CD4-positive, alpha-beta memory T cell (primary cell): ENCODE measurements around the gene TPK1. TPM values are rescaled to one million over a fixed set of nuclear protein-coding genes. Genes with fewer than 3 reads are reported as not detected.
"Not testable (repeated sequence)": the region's sequence is repeated elsewhere in the genome, so short reads cannot be mapped to it uniquely, and the experiment has no call there.

Experiments used
- CTCF ChIA-PET: fragments of 350-600 bp; sonication (Branson Sonifier 250); formaldehyde crosslinking; loops from one replicate; lab custom pipeline; 2021; ENCODE audit warnings: inconsistent platforms; ENCODE audit not compliant: partially characterized antibody; lab: Charles Lee
- POLR2A ChIA-PET: fragments of 350-600 bp; sonication (Branson Sonifier 250); formaldehyde crosslinking; loops from one replicate; lab custom pipeline; 2021; ENCODE audit not compliant: partially characterized antibody; lab: Charles Lee
- DNase-seq, 5 donors: peaks; one replicate each; pipeline versions ENCODE4 v3.0.0 to v3.0.0-alpha.2; 2020 to 2022; ENCODE audit warnings: mixed read lengths in 1 of 5
- H3K27ac ChIP-seq: one replicate; pipeline ENCODE4 v1.7.0; 2013; ENCODE audit warnings: low read depth, low read length
- H3K27me3 ChIP-seq: 2 replicates; pipeline ENCODE4 v1.7.0; 2013; ENCODE audit warnings: mild to moderate bottlenecking, low read length, moderate library complexity; ENCODE audit not compliant: insufficient read depth
- H3K36me3 ChIP-seq: 2 replicates; pipeline ENCODE4 v1.7.0; 2013; ENCODE audit warnings: mild to moderate bottlenecking, low read length, moderate library complexity; ENCODE audit not compliant: insufficient read depth
- H3K4me1 ChIP-seq: 2 replicates; pipeline ENCODE4 v1.7.0; 2013; ENCODE audit warnings: mild to moderate bottlenecking, low read length, moderate library complexity; ENCODE audit not compliant: insufficient read depth
- H3K4me3 ChIP-seq, 2 donors: one replicate each; pipeline ENCODE4 v1.7.0; 2013; ENCODE audit warnings: low read length in 2 of 2, mild to moderate bottlenecking in 1 of 2
- H3K9me3 ChIP-seq, 2 donors: one replicate each; pipeline ENCODE4 v1.7.0; 2013; ENCODE audit warnings: low read length in 2 of 2, control low read depth in 1 of 2; ENCODE audit not compliant: control insufficient read depth in 1 of 2
- H3K27ac Mint-ChIP-seq, 7 donors: one replicate each; pipeline ENCODE4 v1.8.0; 2020 to 2021; ENCODE audit warnings: mixed read lengths in 7 of 7, mild to moderate bottlenecking in 6 of 7, inconsistent platforms in 3 of 7, moderate library complexity in 3 of 7
- H3K27me3 Mint-ChIP-seq, 2 donors: one replicate each; pipeline ENCODE4 v1.8.0; 2020 to 2021; ENCODE audit warnings: mixed read lengths in 2 of 2
- H3K36me3 Mint-ChIP-seq, 2 donors: one replicate each; pipeline ENCODE4 v1.8.0; 2020 to 2021; ENCODE audit warnings: mixed read lengths in 2 of 2, inconsistent platforms in 1 of 2, mild to moderate bottlenecking in 1 of 2
- H3K4me1 Mint-ChIP-seq, 4 donors: one replicate each; pipeline ENCODE4 v1.8.0; 2020 to 2021; ENCODE audit warnings: mixed read lengths in 4 of 4, mild to moderate bottlenecking in 1 of 4
- H3K4me3 Mint-ChIP-seq, 8 donors: one replicate each; pipeline ENCODE4 v1.8.0; 2020 to 2021; ENCODE audit warnings: mixed read lengths in 8 of 8, mild to moderate bottlenecking in 7 of 8, moderate library complexity in 6 of 8, inconsistent platforms in 3 of 8
- H3K9me3 Mint-ChIP-seq, 8 donors: one replicate each; pipeline ENCODE4 v1.8.0; 2020 to 2021; ENCODE audit warnings: mixed read lengths in 8 of 8, mild to moderate bottlenecking in 5 of 8, inconsistent platforms in 3 of 8, moderate library complexity in 1 of 8
- intact Hi-C: fragments of 100-400 bp; cut with micrococcal nuclease; formaldehyde crosslinking; loops from one replicate; pipeline ENCODE4 v1.15.1; 2023
- polyA plus RNA-seq, 2 donors: library from polyadenylated mRNA; unstranded; fragments of 300-500 nt; fragmentation: Illumina TruSeq; gene quantifications; one replicate each; pipeline ENCODE4 v1.2.3, GENCODE V29; 2021
- total RNA-seq, 2 experiments: library from RNA; stranded (reverse); gene quantifications; one replicate each; pipeline ENCODE4 v1.2.3, GENCODE V29; 2021

TPK1 gene
- total and polyA plus RNA-seq, 4 experiments from 2014 or later, result 25.2 to 30.7 (median 27.8) TPM

GRCh38 chr7:144784943-144785342 lies 50.9 kb downstream of the TPK1 start:
- H3K4me1 Mint-ChIP-seq, result peaks cover 10 to 14% (median 11%) of the 10 kb centered on the region in 4 donors
- no peak for DNase-seq
- no peak overlapping the region for H3K27ac ChIP-seq
- no peaks in the 10 kb centered on the region for H3K4me1 ChIP-seq
- H3K27ac Mint-ChIP-seq, result no peak overlapping the region
- H3K27me3 ChIP-seq, result no peaks in the 10 kb centered on the region
- H3K36me3 ChIP-seq, result no peaks in the 10 kb centered on the region
- intact Hi-C loops, result no loop called here
- H3K4me3 ChIP-seq, result no peak overlapping the region
- ChIA-PET POLR2A (interaction anchor here (5.1 kb wide), 1 partner anchor 51 kb away, joined by 34 read pairs; the partner anchor contains the start of gene TPK1), CTCF (interaction anchor here (0.8 to 5.7 kb wide), 9 partner anchors 9 to 252 kb away, joined by 3 to 56 read pairs (median 8); partner anchors contain the start of gene TPK1)
- no peaks in the 10 kb centered on the region for H3K9me3 Mint-ChIP-seq
- H3K27me3 Mint-ChIP-seq, result no peaks in the 10 kb centered on the region
- no peaks in the 10 kb centered on the region for H3K36me3 Mint-ChIP-seq
- H3K9me3 ChIP-seq, result no peaks in the 10 kb centered on the region
- H3K4me3 Mint-ChIP-seq, result no peak overlapping the region

GRCh38 chr7:144784441-144784840 lies 51.4 kb downstream of the TPK1 start:
- Mint-ChIP-seq H3K36me3 (no peaks in the 10 kb centered on the region), H3K27me3 (no peaks in the 10 kb centered on the region), H3K9me3 (no peaks in the 10 kb centered on the region), H3K27ac (no peak overlapping the region), H3K4me3 (no peak overlapping the region), H3K4me1 (peaks cover 10 to 14% (median 11%) of the 10 kb centered on the region in 4 donors)
- no peaks in the 10 kb centered on the region for H3K27me3 ChIP-seq
- no peak for DNase-seq
- CTCF ChIA-PET, result interaction anchor here (3.9 to 5.7 kb wide), 2 partner anchors 52 to 73 kb away, joined by 21 to 56 read pairs; partner anchors contain the start of gene TPK1
- intact Hi-C loops, result no loop called here
- H3K9me3 ChIP-seq, result no peaks in the 10 kb centered on the region
- H3K4me1 ChIP-seq, result no peaks in the 10 kb centered on the region
- H3K27ac ChIP-seq, result no peak overlapping the region
- POLR2A ChIA-PET, result interaction anchor here (5.1 kb wide), 1 partner anchor 51 kb away, joined by 34 read pairs; the partner anchor contains the start of gene TPK1
- H3K4me3 ChIP-seq, result no peak overlapping the region
- H3K36me3 ChIP-seq, result no peaks in the 10 kb centered on the region

DNA sequence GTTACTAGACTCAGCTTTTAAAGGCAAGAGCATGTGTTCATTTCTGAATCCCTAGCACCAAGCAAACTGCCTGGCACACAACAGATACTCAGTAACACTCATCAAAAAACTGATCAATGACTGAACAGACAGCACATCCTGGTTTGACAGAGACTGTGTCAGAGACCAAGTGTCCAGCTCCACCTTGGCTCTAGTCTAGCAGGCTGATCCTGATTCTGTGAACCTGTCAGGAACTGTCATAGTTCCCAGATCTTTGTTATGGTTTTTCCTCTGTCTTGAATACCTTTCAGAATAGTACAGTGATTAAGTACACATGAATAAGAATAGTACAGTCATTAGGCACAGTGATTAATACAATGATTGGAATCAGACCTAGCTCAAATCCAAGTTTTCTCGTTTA lies 53.0 kb downstream of the TPK1 start:
- Histone ChIP-seq H3K27ac (no peak overlapping the region), H3K36me3 (no peaks in the 10 kb centered on the region), H3K4me1 (no peaks in the 10 kb centered on the region), H3K27me3 (no peaks in the 10 kb centered on the region), H3K9me3 (no peaks in the 10 kb centered on the region), H3K4me3 (no peak overlapping the region)
- Mint-ChIP-seq H3K9me3 (no peaks in the 10 kb centered on the region), H3K27ac (no peak overlapping the region), H3K27me3 (no peaks in the 10 kb centered on the region), H3K4me1 (peaks cover 11 to 16% (median 13%) of the 10 kb centered on the region in 4 donors), H3K36me3 (peaks cover 0 to 1% of the 10 kb centered on the region in 2 donors), H3K4me3 (no peak overlapping the region)
- ChIA-PET CTCF (interaction anchor here (1.1 kb wide), 1 partner anchor 52 kb away, joined by 4 read pairs; no protein-coding TSS in a partner anchor), POLR2A (interaction anchor here (0.8 to 1.8 kb wide), 2 partner anchors 35 to 53 kb away, joined by 6 to 13 read pairs; partner anchors contain the start of gene TPK1)
- no peak for DNase-seq
- intact Hi-C loops, result no loop called here

DNA sequence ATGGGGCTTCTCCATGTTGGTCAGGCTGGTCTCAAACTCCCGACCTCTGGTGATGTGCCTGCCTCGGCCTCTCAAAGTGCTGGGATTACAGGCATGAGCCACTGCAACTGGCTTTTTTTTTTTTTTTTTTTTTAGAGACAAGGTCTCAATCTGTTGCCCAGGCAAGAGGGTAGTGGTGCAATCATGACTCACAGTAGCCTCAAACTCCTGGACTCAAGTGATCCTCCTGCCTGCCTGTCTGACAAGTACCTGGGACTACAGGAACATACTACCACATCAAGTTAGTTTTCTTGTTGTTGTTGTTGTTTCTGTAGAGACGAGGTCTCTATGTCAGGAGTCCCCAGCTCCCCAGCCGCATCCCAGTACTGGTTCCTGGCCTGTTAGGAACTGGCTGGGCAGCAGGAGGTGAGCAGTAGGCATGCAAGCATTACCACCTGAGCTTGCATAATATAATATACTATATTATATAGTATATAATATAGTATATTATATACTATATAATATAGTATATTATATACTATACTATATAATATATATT lies 55.7 kb downstream of the TPK1 start:
- no peaks in the 10 kb centered on the region for H3K27me3 Mint-ChIP-seq
- Histone ChIP-seq H3K4me3 (no peak overlapping the region), H3K27ac (no peak overlapping the region), H3K36me3 (no peaks in the 10 kb centered on the region), H3K27me3 (no peaks in the 10 kb centered on the region), H3K9me3 (no peaks in the 10 kb centered on the region), H3K4me1 (peaks cover 11% of the 10 kb centered on the region)
- CTCF ChIA-PET, result no interaction called here
- peaks cover 0 to 4% of the 10 kb centered on the region in 2 donors for H3K36me3 Mint-ChIP-seq
- peaks cover 19 to 31% (median 20%) of the 10 kb centered on the region in 4 donors for H3K4me1 Mint-ChIP-seq
- no peak overlapping the region for H3K27ac Mint-ChIP-seq
- DNase-seq, result no peak
- intact Hi-C loops, result no loop called here
- H3K9me3 Mint-ChIP-seq, result peaks cover 0 to 3% (median 0%) of the 10 kb centered on the region in 8 donors
- H3K4me3 Mint-ChIP-seq, result no peak overlapping the region
- POLR2A ChIA-PET, result interaction anchor here (1.6 kb wide), 1 partner anchor 56 kb away, joined by 7 read pairs; the partner anchor contains the start of gene TPK1

DNA sequence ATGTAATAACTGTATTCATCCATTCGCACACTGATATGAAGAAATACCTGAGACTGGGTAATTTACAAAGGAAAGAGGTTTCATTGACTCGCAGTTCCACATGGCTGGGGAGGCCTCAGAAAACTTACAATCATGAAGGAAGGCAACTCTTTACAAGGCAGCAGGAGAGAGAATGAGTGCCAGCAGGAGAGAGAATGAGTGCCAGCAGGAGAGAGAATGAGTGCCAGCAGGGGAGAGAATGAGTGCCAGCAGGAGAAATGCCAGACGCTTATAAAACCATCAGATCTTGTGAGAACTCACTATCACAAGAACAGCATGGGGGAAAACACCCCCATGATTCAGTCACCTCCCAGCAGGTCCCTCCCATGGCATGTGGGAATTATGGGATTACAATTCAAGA lies 58.0 kb downstream of the TPK1 start:
- peak overlapping the region in 1 of 7 donors; percentile 54 for H3K27ac Mint-ChIP-seq
- H3K27me3 ChIP-seq, H3K9me3 ChIP-seq, H3K9me3 Mint-ChIP-seq, POLR2A ChIA-PET, H3K36me3 ChIP-seq, H3K36me3 Mint-ChIP-seq, H3K27me3 Mint-ChIP-seq, CTCF ChIA-PET, DNase-seq, intact Hi-C loops, H3K4me3 ChIP-seq, H3K27ac ChIP-seq: not testable (repeated sequence)
- H3K4me3 Mint-ChIP-seq, result peak overlapping the region in 1 of 8 donors; percentile 13
- H3K4me1 ChIP-seq, result peaks cover 11% of the 10 kb centered on the region
- peaks cover 19 to 31% (median 25%) of the 10 kb centered on the region in 4 donors for H3K4me1 Mint-ChIP-seq

- Mint-ChIP-seq H3K36me3 (peaks cover 0 to 4% of the 10 kb centered on the region in 2 donors), H3K4me1 (peaks cover 19 to 31% (median 25%) of the 10 kb centered on the region in 4 donors), H3K27ac (no peak overlapping the region), H3K4me3 (no peak overlapping the region), H3K9me3 (peaks cover 0 to 4% (median 0%) of the 10 kb centered on the region in 8 donors), H3K27me3 (no peaks in the 10 kb centered on the region)
- ChIA-PET CTCF (no interaction called here), POLR2A (no interaction called here)
- intact Hi-C loops, result no loop called here
- DNase-seq, result no peak
- Histone ChIP-seq H3K36me3 (no peaks in the 10 kb centered on the region), H3K4me1 (peaks cover 11% of the 10 kb centered on the region), H3K9me3 (no peaks in the 10 kb centered on the region), H3K27ac (no peak overlapping the region), H3K27me3 (no peaks in the 10 kb centered on the region), H3K4me3 (no peak overlapping the region)
These were observed 58.6 kb downstream of the TPK1 start for GRCh38 chr7:144777005-144777839.

GRCh38 chr7:144776447-144776846 lies 59.4 kb downstream of the TPK1 start:
- Histone ChIP-seq H3K4me3 (no peak overlapping the region), H3K9me3 (no peaks in the 10 kb centered on the region), H3K4me1 (peaks cover 14% of the 10 kb centered on the region), H3K36me3 (no peaks in the 10 kb centered on the region), H3K27me3 (no peaks in the 10 kb centered on the region), H3K27ac (no peak overlapping the region)
- ChIA-PET CTCF (no interaction called here), POLR2A (no interaction called here)
- Mint-ChIP-seq H3K27me3 (no peaks in the 10 kb centered on the region), H3K27ac (no peak overlapping the region), H3K4me3 (no peak overlapping the region), H3K9me3 (peaks cover 0 to 4% (median 0%) of the 10 kb centered on the region in 8 donors), H3K36me3 (peaks cover 0 to 4% of the 10 kb centered on the region in 2 donors), H3K4me1 (peaks cover 15 to 33% (median 26%) of the 10 kb centered on the region in 4 donors)
- no peak for DNase-seq
- intact Hi-C loops, result no loop called here
